H54 (cell line): Measurements from ENCODE around the gene CFAP221.
A peak's percentile ranks its signal among the peaks of the same experiment; 100 is the strongest.

Source experiments
- DNase-seq: peaks from one replicate; pipeline ENCODE4 v3.0.0; 2011; ENCODE audit warnings: low spot score, mixed read lengths; ENCODE audit not compliant: insufficient read length
- FAIRE-seq: peaks from 3 replicates; lab custom pipeline; 2011; peaks lifted over from hg19 to GRCh38; lab: Jason Lieb, UNC
- POLR2A ChIP-seq: IDR thresholded peaks from 2 replicates; pipeline ENCODE4 v1.6.1; 2011; ENCODE audit warnings: low read depth, mild to moderate bottlenecking, low read length

The CFAP221 gene

GRCh38 chr2:119693967-119694366 is 149.7 kb downstream of the CFAP221 start:
- TF ChIP-seq POLR2A = no peak
- FAIRE-seq = no peak
- no peak for DNase-seq

GRCh38 chr2:119694470-119694844 is 150.2 kb downstream of the CFAP221 start:
- TF ChIP-seq POLR2A = no peak
- no peak for FAIRE-seq
- no peak for DNase-seq

- no peak for FAIRE-seq
- DNase-seq = no peak
Observed at GRCh38 chr2:119694845-119695521, 150.7 kb downstream of the CFAP221 start.

GRCh38 chr2:119696005-119696404 is 151.8 kb downstream of the CFAP221 start:
- TF ChIP-seq POLR2A = no peak
- FAIRE-seq (no peak), DNase-seq (no peak)

More at GRCh38 chr2:119694845-119695521, 150.7 kb downstream of the CFAP221 start:
- no peak for TF ChIP-seq POLR2A

- DNase-seq (no peak), FAIRE-seq (no peak)
- no peak for TF ChIP-seq POLR2A
Observed at GRCh38 chr2:119696494-119697030, 152.3 kb downstream of the CFAP221 start.

GRCh38 chr2:119697290-119698020 is 153.2 kb downstream of the CFAP221 start:
- DNase-seq (no peak), FAIRE-seq (no peak)
- no peak for TF ChIP-seq POLR2A

GRCh38 chr2:119698246-119698645 is 154.0 kb downstream of the CFAP221 start:
- no peak for TF ChIP-seq POLR2A
- DNase-seq (no peak), FAIRE-seq (no peak)

GRCh38 chr2:119699016-119699606 is 154.9 kb downstream of the CFAP221 start:
- DNase-seq (no peak), FAIRE-seq (no peak)
- no peak for TF ChIP-seq POLR2A

GRCh38 chr2:119700866-119701265 is 156.6 kb downstream of the CFAP221 start:
- DNase-seq (no peak), FAIRE-seq (no peak)
- TF ChIP-seq POLR2A = no peak

GRCh38 chr2:119701352-119701751 is 157.1 kb downstream of the CFAP221 start:
- no peak for FAIRE-seq
- DNase-seq = no peak
- TF ChIP-seq POLR2A = no peak

GRCh38 chr2:119702203-119702917 is 158.1 kb downstream of the CFAP221 start:
- DNase-seq (no peak), FAIRE-seq (no peak)
- no peak for TF ChIP-seq POLR2A

- DNase-seq = peak; percentile 84
- no peak for TF ChIP-seq POLR2A
- no peak for FAIRE-seq
Observed at GRCh38 chr2:119702918-119703401, 158.7 kb downstream of the CFAP221 start.

- no peak for FAIRE-seq
- no peak for DNase-seq
- no peak for TF ChIP-seq POLR2A
Observed at GRCh38 chr2:119703526-119703925, 159.3 kb downstream of the CFAP221 start.
